Osteoblast (primary cell): Measurements from ENCODE around the gene ARHGAP42. TPM values are rescaled to one million over a fixed set of nuclear protein-coding genes. Genes with fewer than 3 reads are reported as not detected.

ENCODE experiments used
- DNase-seq: peaks from one replicate; pipeline ENCODE4 v3.0.0; 2011; ENCODE audit warnings: low spot score, mixed read lengths; ENCODE audit not compliant: insufficient read length; ENCODE audit errors: missing footprints
- H2AFZ ChIP-seq: 2 replicates; pipeline ENCODE4 v1.6.0; 2011; ENCODE audit warnings: mild to moderate bottlenecking, low read length
- H3K27ac ChIP-seq: 2 replicates; pipeline ENCODE4 v1.5.1; 2011; ENCODE audit warnings: mild to moderate bottlenecking, low read depth, low read length, moderate library complexity
- H3K27me3 ChIP-seq: 2 replicates; pipeline ENCODE4 v1.6.0; 2012; ENCODE audit warnings: mild to moderate bottlenecking, control low read depth, inconsistent platforms, low read length, moderate library complexity; ENCODE audit not compliant: insufficient read depth
- H3K36me3 ChIP-seq: 2 replicates; pipeline ENCODE4 v1.5.1; 2011; ENCODE audit warnings: mild to moderate bottlenecking, low read length, control low read depth, moderate library complexity; ENCODE audit not compliant: insufficient read depth
- H3K4me1 ChIP-seq: 2 replicates; pipeline ENCODE4 v1.5.1; 2011; ENCODE audit warnings: mild to moderate bottlenecking, low read length, control low read depth, moderate library complexity; ENCODE audit not compliant: insufficient read depth
- H3K4me2 ChIP-seq: 2 replicates; pipeline ENCODE4 v1.6.0; 2011; ENCODE audit warnings: mild to moderate bottlenecking, low read length; ENCODE audit not compliant: insufficient read depth
- H3K4me3 ChIP-seq: fragments of 200-600 bp; sonication (generic); 3 replicates; pipeline ENCODE4 v1.5.1; 2012; ENCODE audit warnings: mild to moderate bottlenecking, low read length, inconsistent platforms; ENCODE audit not compliant: insufficient read depth
- H3K79me2 ChIP-seq: 2 replicates; pipeline ENCODE4 v1.6.0; 2012; ENCODE audit warnings: mild to moderate bottlenecking, low read length, control low read depth, inconsistent platforms; ENCODE audit not compliant: insufficient read depth
- H3K9me3 ChIP-seq: 2 replicates; pipeline ENCODE4 v1.5.1; 2011; ENCODE audit warnings: low read depth, low read length, control low read depth
- H4K20me1 ChIP-seq: 2 replicates; pipeline ENCODE4 v1.6.0; 2012; ENCODE audit warnings: mild to moderate bottlenecking, low read length, control low read depth; ENCODE audit not compliant: insufficient read depth
- CTCF ChIP-seq: IDR thresholded peaks from 2 replicates; pipeline ENCODE4 v1.5.1; 2011; ENCODE audit warnings: mild to moderate bottlenecking, low read depth, low read length, moderate library complexity; ENCODE audit errors: extremely low read depth
- total RNA-seq: library from RNA; depleted of rRNA; stranded (reverse); fragments of >200 nt; gene quantifications from 2 replicates; pipeline ENCODE4 v1.2.3, GENCODE V29; 2012

The ARHGAP42 gene
- total RNA-seq, 1 donor, result 9.4 TPM

GRCh38 chr11:101030692-101031091, 343.6 kb downstream of the ARHGAP42 start:
- no peak for DNase-seq
- H3K9me3 ChIP-seq, result no peaks in the 10 kb centered on the region
- no peak for TF ChIP-seq CTCF
- H2AFZ ChIP-seq, result no peak overlapping the region
- H3K27me3 ChIP-seq, result peaks cover 3% of the 10 kb centered on the region
- no peak overlapping the region for H3K4me3 ChIP-seq
- no peaks in the 10 kb centered on the region for H3K36me3 ChIP-seq
- no peaks in the 10 kb centered on the region for H4K20me1 ChIP-seq
- no peak overlapping the region for H3K27ac ChIP-seq
- no peaks in the 10 kb centered on the region for H3K79me2 ChIP-seq
- H3K4me2 ChIP-seq, result no peak overlapping the region
- H3K4me1 ChIP-seq, result no peaks in the 10 kb centered on the region

- no peaks in the 10 kb centered on the region for H3K79me2 ChIP-seq
- H3K27ac ChIP-seq, result no peak overlapping the region
- no peak overlapping the region for H3K4me2 ChIP-seq
- H2AFZ ChIP-seq, result no peak overlapping the region
- H3K9me3 ChIP-seq, result no peaks in the 10 kb centered on the region
- peaks cover 3% of the 10 kb centered on the region for H3K27me3 ChIP-seq
- H3K36me3 ChIP-seq, result no peaks in the 10 kb centered on the region
- H3K4me1 ChIP-seq, result no peaks in the 10 kb centered on the region
- no peak for DNase-seq
- no peak overlapping the region for H3K4me3 ChIP-seq
- no peaks in the 10 kb centered on the region for H4K20me1 ChIP-seq
- no peak for TF ChIP-seq CTCF
Observed at GRCh38 chr11:101031713-101032112, 344.6 kb downstream of the ARHGAP42 start.

- H2AFZ ChIP-seq, result no peak overlapping the region
- H3K4me3 ChIP-seq, result no peak overlapping the region
- peaks cover 3% of the 10 kb centered on the region for H3K27me3 ChIP-seq
- no peaks in the 10 kb centered on the region for H4K20me1 ChIP-seq
- no peaks in the 10 kb centered on the region for H3K4me1 ChIP-seq
- H3K4me2 ChIP-seq, result no peak overlapping the region
- no peaks in the 10 kb centered on the region for H3K9me3 ChIP-seq
- no peaks in the 10 kb centered on the region for H3K79me2 ChIP-seq
- H3K36me3 ChIP-seq, result no peaks in the 10 kb centered on the region
- H3K27ac ChIP-seq, result no peak overlapping the region
- no peak for TF ChIP-seq CTCF
- no peak for DNase-seq
Observed at GRCh38 chr11:101032991-101033390, 345.9 kb downstream of the ARHGAP42 start.

- no peak for TF ChIP-seq CTCF
- no peak for DNase-seq
- no peak overlapping the region for H2AFZ ChIP-seq
Observed at GRCh38 chr11:101034076-101034475, 347.0 kb downstream of the ARHGAP42 start.

More at GRCh38 chr11:101034076-101034475, 347.0 kb downstream of the ARHGAP42 start:
- H3K27me3 ChIP-seq, result peaks cover 3% of the 10 kb centered on the region
- no peak overlapping the region for H3K4me2 ChIP-seq
- H3K4me3 ChIP-seq, result no peak overlapping the region
- no peaks in the 10 kb centered on the region for H3K36me3 ChIP-seq
- H3K27ac ChIP-seq, result no peak overlapping the region
- H4K20me1 ChIP-seq, result no peaks in the 10 kb centered on the region
- no peaks in the 10 kb centered on the region for H3K79me2 ChIP-seq
- no peaks in the 10 kb centered on the region for H3K9me3 ChIP-seq
- H3K4me1 ChIP-seq, result no peaks in the 10 kb centered on the region
